Nephron (organoid): ENCODE measurements around the gene MRPL19.

Experiments used
- H3K27ac Mint-ChIP-seq, 3 experiments: 2 replicates each; pipeline ENCODE4 v1.8.0; 2020; ENCODE audit warnings: mixed read lengths in 3 of 3, mild to moderate bottlenecking in 2 of 3, moderate library complexity in 1 of 3
- H3K27me3 Mint-ChIP-seq: 2 replicates; pipeline ENCODE4 v1.8.0; 2021; ENCODE audit warnings: low read depth, mild to moderate bottlenecking, moderate library complexity, mixed read lengths
- H3K36me3 Mint-ChIP-seq: 2 replicates; pipeline ENCODE4 v1.8.0; 2020; ENCODE audit warnings: low read depth, mixed read lengths
- H3K4me1 Mint-ChIP-seq: 2 replicates; pipeline ENCODE4 v1.8.0; 2020; ENCODE audit warnings: mixed read lengths
- H3K4me3 Mint-ChIP-seq, 3 experiments: 2 replicates each; pipeline ENCODE4 v1.8.0; 2020; ENCODE audit warnings: mild to moderate bottlenecking in 3 of 3, mixed read lengths in 3 of 3, moderate library complexity in 2 of 3
- H3K9me3 Mint-ChIP-seq: 2 replicates; pipeline ENCODE4 v1.8.0; 2020; ENCODE audit warnings: mixed read lengths
- CTCF ChIP-seq, 3 experiments: fragments of 200-600 bp; sonication (generic); IDR thresholded peaks; one replicate each; pipeline ENCODE4 v1.5.0; 2021; ENCODE audit warnings: antibody characterized with exemption in 3 of 3; ENCODE audit not compliant: unreplicated experiment in 3 of 3

The MRPL19 gene

GRCh38 chr2:75641587-75641986, 5.0 kb upstream of the MRPL19 start:
- no peak for TF ChIP-seq CTCF (IDR thresholded peaks at IDR 0.05; ENCODE audit: unreplicated experiment in 3 of 3)
- no peaks in the 10 kb centered on the region for H3K36me3 Mint-ChIP-seq
- H3K9me3 Mint-ChIP-seq, result no peaks in the 10 kb centered on the region
- peak overlapping the region in 2 of 3 experiments; percentile 87 to 91 for H3K27ac Mint-ChIP-seq
- H3K4me3 Mint-ChIP-seq, result no peak overlapping the region
- H3K4me1 Mint-ChIP-seq, result peaks cover 9% of the 10 kb centered on the region
- H3K27me3 Mint-ChIP-seq, result peaks cover 6% of the 10 kb centered on the region

- Mint-ChIP-seq H3K9me3 (no peaks in the 10 kb centered on the region), H3K27ac (no peak overlapping the region), H3K27me3 (no peaks in the 10 kb centered on the region), H3K4me1 (peaks cover 9% of the 10 kb centered on the region), H3K36me3 (peaks cover 10% of the 10 kb centered on the region), H3K4me3 (no peak overlapping the region)
- TF ChIP-seq CTCF (IDR thresholded peaks at IDR 0.05; ENCODE audit: unreplicated experiment in 3 of 3), result no peak
Observed at GRCh38 chr2:75643980-75644379, 2.6 kb upstream of the MRPL19 start.

- Mint-ChIP-seq H3K36me3 (peaks cover 27% of the 10 kb centered on the region), H3K4me3 (peak overlapping the region; percentile 73 to 97 (median 97)), H3K4me1 (peaks cover 7% of the 10 kb centered on the region), H3K27me3 (no peaks in the 10 kb centered on the region), H3K9me3 (no peaks in the 10 kb centered on the region), H3K27ac (peak overlapping the region in 2 of 3 experiments; percentile 97)
- TF ChIP-seq CTCF (IDR thresholded peaks at IDR 0.05; ENCODE audit: unreplicated experiment in 3 of 3), result no peak
Observed at GRCh38 chr2:75645643-75646042, 940 bp upstream of the MRPL19 start.

- Mint-ChIP-seq H3K4me1 (peaks cover 2% of the 10 kb centered on the region), H3K9me3 (no peaks in the 10 kb centered on the region), H3K4me3 (peak overlapping the region; percentile 97), H3K36me3 (peaks cover 30% of the 10 kb centered on the region), H3K27ac (peak overlapping the region; percentile 96 to 97 (median 97)), H3K27me3 (no peaks in the 10 kb centered on the region)
- TF ChIP-seq CTCF (IDR thresholded peaks at IDR 0.05; ENCODE audit: unreplicated experiment in 3 of 3), result no peak
Observed at GRCh38 chr2:75646090-75646582, 447 bp upstream of the MRPL19 start.

- Mint-ChIP-seq H3K4me3 (peak overlapping the region; percentile 97), H3K27ac (peak overlapping the region; percentile 96 to 97 (median 97)), H3K27me3 (no peaks in the 10 kb centered on the region), H3K4me1 (no peaks in the 10 kb centered on the region), H3K9me3 (no peaks in the 10 kb centered on the region), H3K36me3 (peaks cover 47% of the 10 kb centered on the region)
- no peak for TF ChIP-seq CTCF (IDR thresholded peaks at IDR 0.05; ENCODE audit: unreplicated experiment in 3 of 3)
Observed at GRCh38 chr2:75647771-75648170, 1.2 kb downstream of the MRPL19 start.

GRCh38 chr2:75654012-75654411, 7.4 kb downstream of the MRPL19 start:
- H3K4me3 Mint-ChIP-seq, result no peak overlapping the region
- H3K36me3 Mint-ChIP-seq, result peaks cover 97% of the 10 kb centered on the region
- no peak overlapping the region for H3K27ac Mint-ChIP-seq

More at GRCh38 chr2:75654012-75654411, 7.4 kb downstream of the MRPL19 start:
- H3K4me1 Mint-ChIP-seq, result no peaks in the 10 kb centered on the region
- no peaks in the 10 kb centered on the region for H3K27me3 Mint-ChIP-seq
- H3K9me3 Mint-ChIP-seq, result peaks cover 8% of the 10 kb centered on the region
- TF ChIP-seq CTCF (IDR thresholded peaks at IDR 0.05; ENCODE audit: unreplicated experiment in 3 of 3), result no peak
